Testis (tissue), 2 donors: ENCODE results near the gene GUCA1A.

ENCODE experiments used
- CTCF ChIP-seq, 3 experiments: fragments of 450-650 bp in 2 of 3; fragments of 200-600 bp in 1 of 3; sonication (generic) in 1 of 3; IDR thresholded peaks; one replicate each; pipeline ENCODE4 v1.5.1; 2016 to 2019; ENCODE audit warnings: antibody characterized with exemption in 3 of 3, mild to moderate bottlenecking in 2 of 3, moderate library complexity in 1 of 3
- POLR2A ChIP-seq: fragments of 450-650 bp; IDR thresholded peaks from one replicate; pipeline ENCODE4 v1.6.1; 2017; ENCODE audit warnings: antibody characterized with exemption, mild to moderate bottlenecking, moderate library complexity

GRCh38 chr6:42142118-42142835 lies 30.9 kb upstream of the GUCA1A start, which contains the start of gene C6orf132:
- no peak for TF ChIP-seq CTCF (IDR thresholded peaks at IDR 0.05)
- no peak for TF ChIP-seq POLR2A
